ENCODE measurements around the gene HORMAD2.

Gene HORMAD2

DNA sequence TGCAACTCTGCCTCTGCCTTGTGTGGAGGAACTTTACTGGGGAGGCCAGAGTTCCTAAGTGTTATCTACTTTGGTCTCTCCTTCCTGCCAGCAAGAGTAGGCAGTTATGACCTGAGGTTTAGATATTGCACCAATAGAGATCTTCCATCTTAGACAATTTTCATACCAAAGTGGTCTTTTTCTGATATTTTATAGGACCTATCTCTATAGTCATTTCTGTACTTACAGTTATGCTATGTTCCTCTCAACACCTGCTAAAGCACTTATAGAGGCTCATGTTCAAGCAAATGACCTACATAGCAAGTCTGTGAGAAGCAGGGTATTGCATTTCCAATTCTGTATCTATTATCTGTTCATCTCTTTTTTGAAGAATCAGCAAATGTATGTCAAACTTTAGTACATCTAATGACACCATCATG, 80.8 kb downstream of the HORMAD2 start:
- H3K9me3 ChIP-seq (ENCODE audit: control insufficient read depth, low read length) = no peaks in the 10 kb centered on the region
- no peaks in the 10 kb centered on the region for H3K36me3 ChIP-seq (ENCODE audit: control insufficient read depth, insufficient read depth, low read length)
- no peak overlapping the region for H3K27ac ChIP-seq (ENCODE audit: low read depth, low read length, severe bottlenecking)
- no peaks in the 10 kb centered on the region for H3K4me1 ChIP-seq (ENCODE audit: control insufficient read depth, insufficient read depth, low read length, poor library complexity, severe bottlenecking)
- H3K4me3 ChIP-seq (ENCODE audit: extremely low read depth, insufficient read depth, low read length, poor library complexity, severe bottlenecking) = no peak overlapping the region

DNA sequence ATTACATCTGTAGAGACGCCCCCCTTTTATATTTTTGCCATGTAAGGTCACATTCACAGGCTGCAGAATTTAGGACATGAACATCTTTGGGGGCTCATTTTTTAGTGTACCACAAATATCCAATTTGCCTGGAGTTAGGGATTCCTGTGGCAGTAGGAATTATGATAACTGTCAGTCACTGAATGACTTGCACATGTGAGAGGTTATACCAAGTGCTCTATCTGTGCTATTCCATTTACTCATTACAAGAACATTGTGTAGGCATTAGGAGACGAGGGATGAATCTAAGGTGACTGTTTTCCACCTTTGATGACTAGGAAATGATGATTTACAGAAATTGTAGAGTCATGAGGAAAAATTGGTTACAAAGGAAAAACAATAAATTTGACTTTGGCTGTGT, 87.0 kb downstream of the HORMAD2 start:
- no peaks in the 10 kb centered on the region for H3K4me1 ChIP-seq (ENCODE audit: control insufficient read depth, insufficient read depth, low read length, poor library complexity, severe bottlenecking)
- H3K4me3 ChIP-seq (ENCODE audit: extremely low read depth, insufficient read depth, low read length, poor library complexity, severe bottlenecking) = no peak overlapping the region
- H3K36me3 ChIP-seq (ENCODE audit: control insufficient read depth, insufficient read depth, low read length) = no peaks in the 10 kb centered on the region
- H3K9me3 ChIP-seq (ENCODE audit: control insufficient read depth, low read length) = no peaks in the 10 kb centered on the region
- no peak overlapping the region for H3K27ac ChIP-seq (ENCODE audit: low read depth, low read length, severe bottlenecking)
- WGBS, 2 experiments (ENCODE audit: insufficient coverage in 2 of 2) = 82% methylated on average over 1 of the region's 2 CpGs; no CpG with 5 or more reads in 1 of the 2 experiments

DNA sequence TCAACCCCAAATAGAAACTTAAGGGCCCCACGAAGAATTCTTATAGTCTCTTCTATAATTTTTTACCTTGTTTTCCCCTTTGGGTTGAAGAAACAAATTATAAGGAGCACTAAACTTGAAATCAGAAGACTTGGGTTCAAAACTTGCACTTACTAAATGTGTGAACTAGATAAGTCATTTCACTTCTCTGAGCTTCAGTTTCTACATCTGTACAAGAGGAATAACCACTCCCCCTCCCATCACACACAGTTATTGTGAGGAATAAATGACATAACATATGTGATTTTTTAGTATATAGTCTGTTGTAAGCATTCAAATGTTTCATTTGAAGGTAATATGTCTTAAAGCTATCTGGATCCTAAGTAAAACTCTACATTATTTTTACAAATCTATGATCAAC, 87.5 kb downstream of the HORMAD2 start:
- Histone ChIP-seq H3K4me1 (ENCODE audit: control insufficient read depth, insufficient read depth, low read length, poor library complexity, severe bottlenecking) (no peaks in the 10 kb centered on the region), H3K36me3 (ENCODE audit: control insufficient read depth, insufficient read depth, low read length) (no peaks in the 10 kb centered on the region), H3K4me3 (ENCODE audit: extremely low read depth, insufficient read depth, low read length, poor library complexity, severe bottlenecking) (no peak overlapping the region), H3K9me3 (ENCODE audit: control insufficient read depth, low read length) (no peaks in the 10 kb centered on the region), H3K27ac (ENCODE audit: low read depth, low read length, severe bottlenecking) (no peak overlapping the region)
- no CpG with 5 or more reads among the region's 1 CpG for WGBS, 2 experiments (ENCODE audit: insufficient coverage in 2 of 2)

- H3K9me3 ChIP-seq (ENCODE audit: control insufficient read depth, low read length) = no peaks in the 10 kb centered on the region
- no peak overlapping the region for H3K27ac ChIP-seq (ENCODE audit: low read depth, low read length, severe bottlenecking)
- H3K4me1 ChIP-seq (ENCODE audit: control insufficient read depth, insufficient read depth, low read length, poor library complexity, severe bottlenecking) = no peaks in the 10 kb centered on the region
- no peaks in the 10 kb centered on the region for H3K36me3 ChIP-seq (ENCODE audit: control insufficient read depth, insufficient read depth, low read length)
- no peak overlapping the region for H3K4me3 ChIP-seq (ENCODE audit: extremely low read depth, insufficient read depth, low read length, poor library complexity, severe bottlenecking)
- WGBS, 2 experiments (ENCODE audit: insufficient coverage in 2 of 2) = 80% methylated on average over 1 of the region's 1 CpG; no CpG with 5 or more reads in 1 of the 2 experiments
Observed at GRCh38 chr22:30169002-30169401, 88.7 kb downstream of the HORMAD2 start.

- no peak overlapping the region for H3K27ac ChIP-seq (ENCODE audit: low read depth, low read length, severe bottlenecking)
- WGBS, 2 experiments (ENCODE audit: insufficient coverage in 2 of 2) = 58 to 78% methylated on average over 1 to 2 of the region's 2 CpGs
- H3K4me3 ChIP-seq (ENCODE audit: extremely low read depth, insufficient read depth, low read length, poor library complexity, severe bottlenecking) = no peak overlapping the region
- no peaks in the 10 kb centered on the region for H3K9me3 ChIP-seq (ENCODE audit: control insufficient read depth, low read length)
- H3K4me1 ChIP-seq (ENCODE audit: control insufficient read depth, insufficient read depth, low read length, poor library complexity, severe bottlenecking) = no peaks in the 10 kb centered on the region
- no peaks in the 10 kb centered on the region for H3K36me3 ChIP-seq (ENCODE audit: control insufficient read depth, insufficient read depth, low read length)
Observed at GRCh38 chr22:30170129-30170528, 89.9 kb downstream of the HORMAD2 start.

DNA sequence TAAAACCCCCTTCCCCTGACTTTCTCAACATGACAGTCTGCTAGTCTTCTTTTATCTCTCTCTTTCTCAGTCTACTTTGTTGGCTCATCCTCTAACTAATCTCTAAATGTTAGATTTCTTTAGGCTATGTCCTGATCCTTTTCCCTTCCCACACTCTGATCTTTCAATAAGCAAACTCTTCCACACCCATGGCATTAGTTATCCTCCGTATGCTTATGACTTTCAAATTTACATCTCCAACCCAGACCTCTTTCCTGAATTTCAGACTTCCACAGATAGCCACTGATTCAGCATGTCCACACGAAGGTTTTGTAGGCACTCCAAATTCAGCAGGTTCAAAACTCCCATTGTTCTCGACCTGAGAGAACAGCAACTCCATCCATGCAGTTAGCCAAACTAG, 90.7 kb downstream of the HORMAD2 start:
- no peaks in the 10 kb centered on the region for H3K36me3 ChIP-seq (ENCODE audit: control insufficient read depth, insufficient read depth, low read length)
- H3K4me3 ChIP-seq (ENCODE audit: extremely low read depth, insufficient read depth, low read length, poor library complexity, severe bottlenecking) = no peak overlapping the region
- no peaks in the 10 kb centered on the region for H3K4me1 ChIP-seq (ENCODE audit: control insufficient read depth, insufficient read depth, low read length, poor library complexity, severe bottlenecking)
- no peaks in the 10 kb centered on the region for H3K9me3 ChIP-seq (ENCODE audit: control insufficient read depth, low read length)
- no peak overlapping the region for H3K27ac ChIP-seq (ENCODE audit: low read depth, low read length, severe bottlenecking)
- 76 to 85% methylated on average over 3 of the region's 3 CpGs for WGBS, 2 experiments (ENCODE audit: insufficient coverage in 2 of 2)

DNA sequence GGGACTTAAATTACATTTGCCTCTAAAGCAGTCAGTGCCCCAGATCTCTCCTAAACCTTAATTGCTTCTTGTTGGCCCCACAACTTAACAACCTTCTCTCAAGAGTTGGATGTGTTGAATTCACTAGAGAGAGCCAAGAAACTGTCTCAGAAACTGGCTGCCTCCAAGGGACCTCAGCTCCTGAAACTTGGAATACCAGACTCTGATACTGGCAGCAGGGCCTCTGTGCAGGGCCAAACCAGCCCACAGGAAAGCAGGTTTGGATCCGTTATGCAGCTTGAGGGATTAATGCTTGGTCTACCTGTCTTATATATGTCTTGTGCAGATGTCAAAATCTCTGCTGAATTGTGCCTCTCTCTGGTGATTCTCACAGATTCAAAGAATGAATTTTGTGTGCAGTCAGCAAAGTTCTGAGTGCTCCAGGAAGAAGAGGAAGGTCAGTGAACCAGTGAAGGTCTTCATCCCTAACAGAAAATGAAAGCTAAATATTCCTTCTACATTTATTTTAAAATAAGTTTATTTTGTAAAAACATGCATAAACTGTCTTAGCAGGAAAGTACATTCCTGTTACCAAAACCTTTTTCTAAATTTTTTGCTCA, 95.5 kb downstream of the HORMAD2 start:
- Histone ChIP-seq H3K4me3 (ENCODE audit: extremely low read depth, insufficient read depth, low read length, poor library complexity, severe bottlenecking) (no peak overlapping the region), H3K4me1 (ENCODE audit: control insufficient read depth, insufficient read depth, low read length, poor library complexity, severe bottlenecking) (no peaks in the 10 kb centered on the region)
- WGBS, 2 experiments (ENCODE audit: insufficient coverage in 2 of 2) = 100% methylated on average over 1 of the region's 1 CpG

DNA sequence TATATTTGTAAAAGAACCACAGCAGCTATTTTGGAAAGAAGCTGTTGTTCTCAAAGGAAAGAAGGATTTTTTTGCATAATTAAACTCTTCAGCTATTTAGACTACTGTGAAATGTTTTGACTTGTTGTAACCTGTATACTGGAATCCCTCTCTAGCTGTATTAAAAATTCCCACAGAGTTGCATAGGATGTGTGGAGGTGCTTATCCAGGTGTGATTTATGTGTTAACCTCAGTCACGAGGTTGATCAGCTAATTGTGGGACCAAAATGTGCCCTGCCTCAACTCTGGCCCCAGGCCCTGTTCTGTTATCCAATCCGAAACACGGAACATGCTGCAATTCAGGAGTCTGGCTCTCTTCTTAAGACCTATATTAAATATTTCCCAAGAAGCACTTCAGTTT, 96.2 kb downstream of the HORMAD2 start:
- H3K4me3 ChIP-seq (ENCODE audit: extremely low read depth, insufficient read depth, low read length, poor library complexity, severe bottlenecking) = no peak overlapping the region
- H3K27ac ChIP-seq (ENCODE audit: low read depth, low read length, severe bottlenecking) = no peak overlapping the region
- no peaks in the 10 kb centered on the region for H3K36me3 ChIP-seq (ENCODE audit: control insufficient read depth, insufficient read depth, low read length)
- H3K4me1 ChIP-seq (ENCODE audit: control insufficient read depth, insufficient read depth, low read length, poor library complexity, severe bottlenecking) = no peaks in the 10 kb centered on the region
- no peaks in the 10 kb centered on the region for H3K9me3 ChIP-seq (ENCODE audit: control insufficient read depth, low read length)
- WGBS, 2 experiments (ENCODE audit: insufficient coverage in 2 of 2) = 80 to 100% methylated on average over 1 to 3 of the region's 3 CpGs

More for the DNA sequence above, 95.5 kb downstream of the HORMAD2 start:
- no peak overlapping the region for H3K27ac ChIP-seq (ENCODE audit: low read depth, low read length, severe bottlenecking)
- no peaks in the 10 kb centered on the region for H3K36me3 ChIP-seq (ENCODE audit: control insufficient read depth, insufficient read depth, low read length)
- H3K9me3 ChIP-seq (ENCODE audit: control insufficient read depth, low read length) = no peaks in the 10 kb centered on the region

- Histone ChIP-seq H3K9me3 (ENCODE audit: control insufficient read depth, low read length) (no peaks in the 10 kb centered on the region), H3K4me3 (ENCODE audit: extremely low read depth, insufficient read depth, low read length, poor library complexity, severe bottlenecking) (no peak overlapping the region), H3K27ac (ENCODE audit: low read depth, low read length, severe bottlenecking) (no peak overlapping the region), H3K4me1 (ENCODE audit: control insufficient read depth, insufficient read depth, low read length, poor library complexity, severe bottlenecking) (peaks cover 8% of the 10 kb centered on the region), H3K36me3 (ENCODE audit: control insufficient read depth, insufficient read depth, low read length) (no peaks in the 10 kb centered on the region)
- 100% methylated on average over 2 of the region's 3 CpGs; no CpG with 5 or more reads in 1 of the 2 experiments for WGBS, 2 experiments (ENCODE audit: insufficient coverage in 2 of 2)
Observed at GRCh38 chr22:30178181-30179126, 98.2 kb downstream of the HORMAD2 start.

DNA sequence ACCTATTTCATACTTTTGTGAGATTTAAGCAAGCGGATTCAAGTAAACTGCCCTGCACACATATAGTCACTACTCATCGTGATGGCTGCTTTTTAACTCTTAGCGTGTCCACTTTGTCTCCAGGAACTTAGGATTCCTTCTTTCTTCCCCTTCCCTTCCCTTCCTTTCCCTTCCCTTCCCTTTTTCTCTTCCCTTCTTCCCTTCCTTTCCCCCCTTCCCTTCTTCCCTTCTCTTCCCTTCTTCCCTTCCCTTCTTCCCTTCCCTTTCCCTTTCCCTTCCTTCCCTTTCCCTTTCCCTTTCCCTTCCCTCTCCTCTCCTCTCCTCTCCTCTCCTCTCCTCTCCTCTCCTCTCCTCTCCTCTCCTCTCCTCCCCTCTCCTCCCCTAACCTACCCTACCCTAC, 100.4 kb downstream of the HORMAD2 start:
- Histone ChIP-seq H3K27ac (ENCODE audit: low read depth, low read length, severe bottlenecking) (no peak overlapping the region), H3K4me3 (ENCODE audit: extremely low read depth, insufficient read depth, low read length, poor library complexity, severe bottlenecking) (no peak overlapping the region)
- WGBS, 2 experiments (ENCODE audit: insufficient coverage in 2 of 2) = 94 to 100% methylated on average over 3 of the region's 3 CpGs

More for the DNA sequence above, 100.4 kb downstream of the HORMAD2 start:
- Histone ChIP-seq H3K4me1 (ENCODE audit: control insufficient read depth, insufficient read depth, low read length, poor library complexity, severe bottlenecking) (peaks cover 19% of the 10 kb centered on the region), H3K9me3 (ENCODE audit: control insufficient read depth, low read length) (no peaks in the 10 kb centered on the region), H3K36me3 (ENCODE audit: control insufficient read depth, insufficient read depth, low read length) (no peaks in the 10 kb centered on the region)

Data from mesodermal cell (in vitro differentiated cells).